Kidney epithelial cell (primary cell): Measurements from ENCODE around the gene LITAFD. TPM values are rescaled to one million over a fixed set of nuclear protein-coding genes. Genes with fewer than 3 reads are reported as not detected.

Source experiments
- DNase-seq: peaks from one replicate; pipeline ENCODE4 v3.0.0-alpha.2; 2010; ENCODE audit warnings: low read depth
- H3K27me3 ChIP-seq: 2 replicates; pipeline ENCODE4 v1.6.0; 2011; ENCODE audit warnings: low read length; ENCODE audit not compliant: control insufficient read depth, insufficient read depth
- H3K36me3 ChIP-seq: 2 replicates; pipeline ENCODE4 v1.5.1; 2011; ENCODE audit warnings: low read length; ENCODE audit not compliant: control insufficient read depth, insufficient read depth
- H3K4me3 ChIP-seq: 2 replicates; pipeline ENCODE4 v1.5.1; 2011; ENCODE audit warnings: low read depth, mild to moderate bottlenecking, control low read depth, low read length
- CTCF ChIP-seq: IDR thresholded peaks from 2 replicates; pipeline ENCODE4 v1.5.1; 2011; ENCODE audit warnings: mild to moderate bottlenecking, moderate library complexity, low read length, control low read depth, inconsistent platforms; ENCODE audit not compliant: insufficient read depth, poor library complexity, severe bottlenecking
- total RNA-seq: library from RNA; depleted of rRNA; stranded (reverse); fragments of >200 nt; gene quantifications from 2 replicates; pipeline ENCODE4 v1.2.3, GENCODE V29; 2015

Gene LITAFD
- total RNA-seq, 1 donor from 2014 or later: not detected

GRCh38 chr16:8934601-8935000 lies 52.5 kb downstream of the LITAFD start:
- no peak for DNase-seq
- no peak for TF ChIP-seq CTCF
- no peaks in the 10 kb centered on the region for H3K36me3 ChIP-seq

More at GRCh38 chr16:8934601-8935000, 52.5 kb downstream of the LITAFD start:
- H3K4me3 ChIP-seq: no peak overlapping the region
- H3K27me3 ChIP-seq: no peaks in the 10 kb centered on the region

Other genes starting within 250 kb of the LITAFD start
- 4.9 and 7.5 TPM in 2 replicates for gene ABAT, start 207.7 kb upstream of the LITAFD start, total RNA-seq
- gene TMEM186, start 84.7 kb upstream of the LITAFD start, total RNA-seq: 9.4 and 10.9 TPM in 2 replicates
- gene PMM2, start 84.5 kb upstream of the LITAFD start, total RNA-seq: 29.9 and 31.1 TPM in 2 replicates
- 113 and 119 TPM in 2 replicates for gene CARHSP1, start 13.3 kb upstream of the LITAFD start, total RNA-seq
- gene USP7, start 81.6 kb downstream of the LITAFD start, total RNA-seq: 66.9 and 72.2 TPM in 2 replicates
- 75.3 and 78.2 TPM in 2 replicates for gene HAPSTR1, start 209.3 kb downstream of the LITAFD start, total RNA-seq